HFFc6 (cell line): ENCODE data around the gene POLDIP2. TPM values are rescaled to one million over a fixed set of nuclear protein-coding genes. Genes with fewer than 3 reads are reported as not detected.

Experiments
- DNase-seq: peaks from one replicate; pipeline ENCODE4 v3.0.0-alpha.2; 2018
- H3K27ac Mint-ChIP-seq: 2 replicates; pipeline ENCODE4 v1.8.0; 2020; ENCODE audit warnings: mild to moderate bottlenecking, mixed read lengths
- H3K27me3 Mint-ChIP-seq: 2 replicates; pipeline ENCODE4 v1.8.0; 2021; ENCODE audit warnings: mild to moderate bottlenecking, moderate library complexity, mixed read lengths; ENCODE audit not compliant: insufficient read depth
- H3K36me3 Mint-ChIP-seq: 2 replicates; pipeline ENCODE4 v1.8.0; 2021; ENCODE audit warnings: low read depth, mixed read lengths
- H3K4me1 Mint-ChIP-seq: 2 replicates; pipeline ENCODE4 v1.8.0; 2020; ENCODE audit warnings: low read depth, mixed read lengths
- H3K4me3 Mint-ChIP-seq: 2 replicates; pipeline ENCODE4 v1.8.0; 2020; ENCODE audit warnings: mild to moderate bottlenecking, moderate library complexity, mixed read lengths
- H3K9me3 Mint-ChIP-seq: 2 replicates; pipeline ENCODE4 v1.8.0; 2020; ENCODE audit warnings: mild to moderate bottlenecking, mixed read lengths
- total RNA-seq, 6 experiments: library from RNA; stranded (reverse); fragmentation: NEBNext Ultra II Directional; extraction: Animal tissue kit (Norgen Biotek cat#: 25700); gene quantifications; 2 replicates in 1 of 6; 3 replicates in 5 of 6; pipeline ENCODE4 v1.2.3, GENCODE V29; 2021
- TF ChIP-seq, protein P1 (sequence below): fragments of 200-600 bp; sonication (generic); IDR thresholded peaks from 2 replicates; pipeline ENCODE4 v1.5.0; 2021; ENCODE audit warnings: antibody characterized with exemption, mild to moderate bottlenecking

POLDIP2 gene
- total RNA-seq, 6 experiments from 2014 or later: 104 to 118 (median 106) TPM

DNA sequence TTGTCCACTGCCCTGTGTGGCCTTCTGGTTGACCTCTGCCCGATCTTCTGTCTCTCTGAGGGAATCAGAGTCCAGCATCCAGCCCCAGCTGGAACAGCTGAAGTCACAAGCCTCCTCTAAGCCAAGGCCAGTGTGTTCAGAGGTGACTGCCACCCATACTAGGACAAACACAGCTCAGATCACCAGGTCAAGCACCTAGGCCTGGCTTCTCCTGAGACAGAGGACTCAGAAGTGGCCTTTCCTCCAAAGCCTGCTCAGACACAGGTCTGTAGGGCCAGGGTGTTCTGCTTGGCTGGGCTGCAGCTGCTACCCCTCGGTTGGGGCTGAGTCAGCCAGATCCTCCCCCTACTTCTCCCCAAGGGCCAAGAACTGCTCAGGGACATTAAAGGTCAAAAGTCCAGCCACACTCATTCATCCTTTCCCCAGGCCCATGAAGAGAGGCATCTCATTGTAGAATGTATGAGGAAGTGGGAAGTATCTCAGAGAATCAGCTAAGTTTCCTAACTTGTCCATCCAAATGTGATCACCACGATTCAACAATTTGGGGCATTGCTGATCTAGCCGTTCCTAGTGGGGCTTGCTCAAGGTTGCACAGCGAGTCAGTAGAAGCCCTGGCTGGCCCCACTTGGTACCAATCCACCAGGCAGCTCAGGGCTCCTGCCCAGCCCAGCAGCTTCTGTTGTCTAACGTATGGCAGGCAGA, 41.1 kb upstream of the POLDIP2 start:
- no peak for DNase-seq
- Mint-ChIP-seq H3K9me3 (no peaks in the 10 kb centered on the region), H3K27ac (peak overlapping the region; percentile 6; the same call in 1 of the 2 replicates), H3K27me3 (peaks cover 5% of the 10 kb centered on the region; the same call in 1 of the 2 replicates), H3K4me1 (peaks cover 34% of the 10 kb centered on the region), H3K4me3 (no peak overlapping the region), H3K36me3 (peaks cover 10% of the 10 kb centered on the region; the same call in 1 of the 2 replicates)
- TF ChIP-seq, protein P1, sequence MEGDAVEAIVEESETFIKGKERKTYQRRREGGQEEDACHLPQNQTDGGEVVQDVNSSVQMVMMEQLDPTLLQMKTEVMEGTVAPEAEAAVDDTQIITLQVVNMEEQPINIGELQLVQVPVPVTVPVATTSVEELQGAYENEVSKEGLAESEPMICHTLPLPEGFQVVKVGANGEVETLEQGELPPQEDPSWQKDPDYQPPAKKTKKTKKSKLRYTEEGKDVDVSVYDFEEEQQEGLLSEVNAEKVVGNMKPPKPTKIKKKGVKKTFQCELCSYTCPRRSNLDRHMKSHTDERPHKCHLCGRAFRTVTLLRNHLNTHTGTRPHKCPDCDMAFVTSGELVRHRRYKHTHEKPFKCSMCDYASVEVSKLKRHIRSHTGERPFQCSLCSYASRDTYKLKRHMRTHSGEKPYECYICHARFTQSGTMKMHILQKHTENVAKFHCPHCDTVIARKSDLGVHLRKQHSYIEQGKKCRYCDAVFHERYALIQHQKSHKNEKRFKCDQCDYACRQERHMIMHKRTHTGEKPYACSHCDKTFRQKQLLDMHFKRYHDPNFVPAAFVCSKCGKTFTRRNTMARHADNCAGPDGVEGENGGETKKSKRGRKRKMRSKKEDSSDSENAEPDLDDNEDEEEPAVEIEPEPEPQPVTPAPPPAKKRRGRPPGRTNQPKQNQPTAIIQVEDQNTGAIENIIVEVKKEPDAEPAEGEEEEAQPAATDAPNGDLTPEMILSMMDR: no peak

- no peak for DNase-seq
- H3K27ac Mint-ChIP-seq: 0 out of 2 replicates have a peak overlapping the region, but pooled peaks have one; percentile 6
- TF ChIP-seq, protein P1: no peak
- 0 out of 2 replicates have a peak, but pooled peaks cover 3% of the 10 kb centered on the region for H3K27me3 Mint-ChIP-seq
- no peaks in the 10 kb centered on the region for H3K9me3 Mint-ChIP-seq
- no peak overlapping the region for H3K4me3 Mint-ChIP-seq
- H3K36me3 Mint-ChIP-seq: peaks cover 10% of the 10 kb centered on the region; the same call in 1 of the 2 replicates
- peaks cover 34% of the 10 kb centered on the region for H3K4me1 Mint-ChIP-seq
Observed at GRCh38 chr17:28397687-28398279, 40.5 kb upstream of the POLDIP2 start.

DNA sequence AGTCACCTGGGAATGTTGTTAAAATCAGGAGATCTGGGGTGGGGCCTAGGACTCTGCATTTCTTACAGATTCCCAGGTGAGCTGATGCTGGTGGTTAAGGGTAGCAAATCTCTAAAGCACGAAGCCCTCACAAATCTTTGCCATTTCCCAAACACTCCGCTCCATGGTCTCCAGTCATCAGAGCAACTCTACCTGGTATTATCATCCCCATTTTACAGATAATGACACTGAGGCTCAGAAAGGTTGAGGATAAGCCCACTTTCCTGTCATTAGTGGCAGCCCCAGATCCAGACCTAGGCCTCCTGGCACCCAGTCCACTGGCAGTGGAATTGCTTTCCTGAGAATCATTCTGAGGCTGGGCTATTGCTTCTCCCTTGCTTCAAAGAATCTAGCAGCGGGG, 39.9 kb upstream of the POLDIP2 start:
- no peak overlapping the region for H3K27ac Mint-ChIP-seq
- no peak overlapping the region for H3K4me3 Mint-ChIP-seq
- peaks cover 10% of the 10 kb centered on the region; the same call in 1 of the 2 replicates for H3K36me3 Mint-ChIP-seq
- no peaks in the 10 kb centered on the region for H3K9me3 Mint-ChIP-seq
- peaks cover 34% of the 10 kb centered on the region for H3K4me1 Mint-ChIP-seq
- 0 out of 2 replicates have a peak, but pooled peaks cover 3% of the 10 kb centered on the region for H3K27me3 Mint-ChIP-seq
- TF ChIP-seq, protein P1: no peak
- no peak for DNase-seq

GRCh38 chr17:28396635-28397239, 39.4 kb upstream of the POLDIP2 start:
- Mint-ChIP-seq H3K27ac (no peak overlapping the region), H3K9me3 (no peaks in the 10 kb centered on the region), H3K36me3 (peaks cover 10% of the 10 kb centered on the region; the same call in 1 of the 2 replicates), H3K27me3 (0 out of 2 replicates have a peak, but pooled peaks cover 3% of the 10 kb centered on the region), H3K4me1 (peaks cover 34% of the 10 kb centered on the region), H3K4me3 (no peak overlapping the region)
- DNase-seq: no peak
- TF ChIP-seq, protein P1: no peak

GRCh38 chr17:28395968-28396367, 38.6 kb upstream of the POLDIP2 start:
- no peaks in the 10 kb centered on the region for H3K9me3 Mint-ChIP-seq
- H3K36me3 Mint-ChIP-seq: peaks cover 11% of the 10 kb centered on the region
- no peak overlapping the region for H3K4me3 Mint-ChIP-seq
- H3K27me3 Mint-ChIP-seq: no peaks in the 10 kb centered on the region; the same call in 1 of the 2 replicates
- peaks cover 34% of the 10 kb centered on the region for H3K4me1 Mint-ChIP-seq
- H3K27ac Mint-ChIP-seq: no peak overlapping the region
- DNase-seq: no peak
- TF ChIP-seq, protein P1: no peak
